NCI-H1436 treated with DMSO at 0.1 percent for 48 hours (cell line): ENCODE results near the gene ADAMTSL1.

Experiments
- DNase-seq: peaks from one replicate; lab custom pipeline; 2025; lab: John Stamatoyannopoulos, UW

ADAMTSL1 gene

DNA sequence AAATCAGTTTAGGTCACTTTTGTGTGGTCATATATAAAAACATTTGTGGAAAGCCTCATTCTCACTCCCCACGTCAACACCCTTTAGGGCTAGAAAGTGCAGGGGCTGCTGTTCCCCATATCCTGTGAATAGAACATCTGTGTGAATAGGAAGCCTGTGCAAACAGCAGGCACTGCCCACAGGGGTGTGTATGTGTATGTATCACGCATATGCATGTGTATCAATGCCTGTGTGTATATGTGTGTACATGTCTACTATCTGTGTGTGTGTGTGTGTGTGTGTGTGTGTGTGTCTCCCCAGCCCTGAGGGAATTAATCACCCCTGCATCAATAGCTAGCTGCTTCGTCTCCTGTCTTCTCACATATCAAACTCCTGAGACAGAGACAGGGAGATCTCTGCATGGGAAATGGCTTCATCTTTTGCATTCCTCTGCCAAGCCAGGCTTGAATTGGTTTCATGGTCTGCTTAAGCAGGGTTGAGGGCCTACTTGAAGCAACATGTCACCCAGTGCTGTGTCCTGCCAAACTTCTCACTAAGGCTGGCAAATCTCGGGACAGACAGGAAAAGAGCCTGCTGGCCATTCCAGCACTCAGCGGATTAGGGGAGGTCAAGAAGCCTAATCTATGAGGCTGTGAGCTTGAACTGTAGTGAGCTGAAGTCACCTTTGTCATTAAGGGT lies 265.8 kb downstream of the ADAMTSL1 start:
- DNase-seq = no peak

- DNase-seq = no peak
These were observed 267.4 kb downstream of the ADAMTSL1 start for GRCh38 chr9:18741359-18741758.

DNA sequence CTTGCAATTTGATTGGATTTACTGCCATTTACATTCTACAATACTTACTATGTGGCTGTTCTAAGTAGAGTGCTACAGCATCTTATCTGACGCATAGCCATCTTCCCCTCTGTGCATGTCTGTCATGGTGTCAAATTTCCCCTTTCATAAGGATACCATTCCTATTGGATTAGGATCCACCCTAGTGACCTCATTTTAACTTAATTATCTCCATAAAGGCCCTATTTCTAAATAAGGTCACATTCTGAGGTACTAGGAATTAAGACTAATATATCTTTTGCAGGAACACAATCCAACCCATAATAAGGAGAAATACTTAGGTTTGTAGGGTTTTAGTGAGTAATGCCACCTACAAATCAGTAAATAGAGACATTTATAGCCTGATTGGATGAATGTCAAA lies 268.0 kb downstream of the ADAMTSL1 start:
- DNase-seq = no peak

- no peak for DNase-seq
These were observed 269.5 kb downstream of the ADAMTSL1 start for GRCh38 chr9:18743421-18743820.

DNA sequence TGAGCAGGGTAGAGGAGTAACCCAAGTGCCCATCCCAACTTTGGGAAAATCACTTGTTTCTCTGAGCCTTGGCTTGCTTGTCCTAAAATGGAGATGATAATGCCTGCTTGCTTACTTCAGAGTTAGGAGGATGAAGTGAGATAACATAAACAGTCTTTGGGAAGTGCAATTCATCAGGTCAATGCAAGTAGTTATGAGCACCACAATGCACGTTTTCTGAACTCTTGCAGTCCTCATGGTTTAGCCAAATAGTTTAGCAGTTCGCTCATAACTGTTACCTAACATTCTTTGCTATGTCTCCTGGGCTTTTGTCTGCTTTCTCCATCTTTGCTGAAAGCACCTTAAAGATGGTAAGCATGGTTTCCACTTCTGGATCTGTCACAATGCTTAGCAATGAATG lies 270.0 kb downstream of the ADAMTSL1 start:
- no peak for DNase-seq

DNA sequence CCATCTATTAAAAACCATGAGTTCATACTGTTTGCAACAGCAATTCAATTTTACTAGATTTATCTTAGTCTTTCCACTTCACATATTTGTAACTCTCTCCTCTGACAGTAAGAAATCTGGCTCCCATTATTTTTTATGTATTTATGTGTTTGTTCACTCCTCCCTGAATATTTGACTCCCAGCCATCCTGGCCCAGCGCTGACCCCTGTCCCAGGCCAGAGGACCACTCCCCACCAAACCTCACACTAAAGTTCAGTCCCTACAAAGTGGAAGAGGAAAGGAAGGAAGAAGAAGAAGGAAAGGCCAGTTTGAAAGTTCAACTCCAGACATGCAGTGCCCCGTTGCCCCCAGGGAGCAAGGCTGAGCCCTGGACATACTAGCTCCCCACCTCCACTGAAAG lies 271.8 kb downstream of the ADAMTSL1 start:
- DNase-seq = no peak

DNA sequence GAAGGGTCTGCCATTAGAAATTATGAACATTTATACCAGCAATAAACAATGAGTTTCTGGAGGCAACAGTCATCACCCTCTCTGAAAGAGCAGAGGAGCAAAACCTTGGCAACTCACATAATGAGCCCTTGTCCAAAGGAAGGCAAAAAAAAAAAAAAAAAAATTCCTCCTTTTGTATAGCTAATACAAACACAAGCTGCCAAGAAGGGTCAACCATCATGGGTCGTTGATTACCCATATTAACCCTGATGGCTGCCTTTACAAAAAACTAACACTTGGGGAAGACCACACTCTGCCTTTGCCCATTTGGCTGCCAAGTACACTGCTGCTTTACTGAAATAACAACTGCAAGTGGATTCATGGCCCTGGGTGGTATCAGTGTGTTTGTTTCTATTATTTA lies 272.7 kb downstream of the ADAMTSL1 start:
- no peak for DNase-seq

- no peak for DNase-seq
These were observed 273.6 kb downstream of the ADAMTSL1 start for GRCh38 chr9:18747595-18747994.

DNA sequence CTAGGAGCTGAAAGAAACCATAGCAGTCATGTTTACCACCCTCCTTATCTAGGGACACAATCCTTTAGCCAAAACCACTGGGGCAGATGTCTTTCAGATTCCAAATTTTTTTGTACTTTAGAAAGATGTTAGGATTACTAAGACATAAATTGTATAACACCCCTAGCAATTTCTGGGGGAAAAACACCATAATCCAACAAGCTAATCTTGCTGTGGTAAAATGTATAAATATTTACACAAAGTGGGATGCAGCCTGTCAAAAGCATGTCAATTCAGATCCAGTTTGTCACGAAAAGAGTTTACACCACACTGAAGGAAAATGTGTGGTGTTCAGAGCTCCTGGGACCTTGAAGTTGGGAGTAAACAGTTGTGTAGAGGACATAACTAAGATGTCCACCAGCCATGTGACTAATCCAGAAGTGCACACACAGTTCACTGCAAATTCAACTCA lies 274.3 kb downstream of the ADAMTSL1 start:
- no peak for DNase-seq

DNA sequence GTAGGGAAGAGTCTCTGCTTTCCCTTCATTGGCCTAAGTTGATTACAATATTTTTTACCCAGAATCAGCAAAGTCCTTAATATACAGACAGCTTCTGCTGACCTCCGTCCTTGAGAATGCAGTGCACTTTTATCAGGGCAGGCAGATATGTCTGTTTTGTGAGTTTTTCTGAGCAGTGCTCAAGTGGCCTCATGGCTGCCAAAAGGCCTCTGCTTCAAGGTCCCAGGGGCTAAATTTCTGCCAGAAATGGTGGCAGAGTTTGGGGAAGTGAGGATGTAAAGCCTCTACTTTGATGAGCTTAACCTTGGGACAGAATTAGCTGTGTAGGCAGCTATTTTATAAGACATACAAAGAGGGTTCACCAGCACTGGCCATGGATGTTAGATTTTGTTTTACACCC lies 275.8 kb downstream of the ADAMTSL1 start:
- DNase-seq = no peak

- DNase-seq = no peak
These were observed 280.0 kb downstream of the ADAMTSL1 start for GRCh38 chr9:18753904-18754303.

DNA sequence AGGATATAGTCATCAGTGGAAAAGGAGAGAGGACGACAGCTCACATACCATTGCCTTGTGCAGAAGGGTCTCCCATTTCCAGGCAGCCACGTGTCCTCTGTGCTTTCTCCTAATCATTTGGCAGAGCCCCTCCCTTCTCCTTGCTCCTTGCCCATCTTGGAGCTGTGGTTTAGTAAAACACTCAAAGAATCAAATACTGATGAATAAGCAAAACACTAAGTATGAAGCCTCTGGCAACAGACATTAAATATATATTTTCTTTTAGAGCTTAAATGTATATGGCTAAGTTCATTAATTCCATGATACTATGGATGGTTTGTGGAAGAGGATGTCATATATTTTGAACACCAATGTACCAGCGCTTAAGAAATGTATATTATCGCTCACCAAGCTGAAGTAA lies 280.6 kb downstream of the ADAMTSL1 start:
- DNase-seq = no peak

GRCh38 chr9:18755263-18755662 lies 281.3 kb downstream of the ADAMTSL1 start:
- no peak for DNase-seq

DNA sequence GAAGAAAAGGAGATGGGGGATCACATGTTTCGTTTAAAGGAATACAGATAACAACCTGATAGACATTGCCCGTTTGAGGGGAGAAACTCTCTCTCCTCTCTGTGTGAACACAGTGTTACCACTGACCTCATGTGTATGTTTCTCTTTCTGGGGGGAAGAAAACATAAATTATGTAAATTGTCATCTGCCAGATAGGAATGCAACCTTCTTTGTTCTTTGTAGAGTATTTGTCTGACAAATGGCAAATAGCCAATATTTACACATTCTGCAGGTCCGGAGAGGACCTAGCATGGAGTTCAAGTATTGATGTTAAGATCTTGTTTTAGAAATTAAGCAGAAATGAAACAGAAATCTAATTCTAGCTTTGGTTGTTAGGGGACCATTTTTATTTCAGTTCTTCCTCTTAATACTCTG lies 282.8 kb downstream of the ADAMTSL1 start:
- no peak for DNase-seq

DNA sequence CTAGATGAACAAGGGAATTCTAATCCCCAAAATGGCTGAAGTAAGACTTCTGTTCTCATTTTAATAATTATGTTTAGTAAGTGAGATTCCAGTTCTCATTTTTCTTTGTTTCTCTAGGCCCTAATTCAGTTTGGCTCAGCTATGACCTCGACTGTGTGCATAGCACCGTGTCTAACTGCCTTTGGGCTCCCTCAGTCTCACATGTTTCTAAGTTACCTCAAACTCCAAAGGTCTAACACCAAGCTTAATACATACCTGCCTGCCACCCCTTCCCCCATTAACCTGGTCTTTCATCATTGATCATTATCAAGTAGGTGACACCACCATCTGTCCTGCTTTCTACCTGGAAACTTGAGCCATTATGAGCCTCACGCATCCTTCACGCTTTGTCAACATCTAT lies 285.9 kb downstream of the ADAMTSL1 start:
- no peak for DNase-seq

- no peak for DNase-seq
These were observed 287.9 kb downstream of the ADAMTSL1 start for GRCh38 chr9:18761742-18762300.

GRCh38 chr9:18766989-18767550 lies 293.1 kb downstream of the ADAMTSL1 start:
- no peak for DNase-seq

DNA sequence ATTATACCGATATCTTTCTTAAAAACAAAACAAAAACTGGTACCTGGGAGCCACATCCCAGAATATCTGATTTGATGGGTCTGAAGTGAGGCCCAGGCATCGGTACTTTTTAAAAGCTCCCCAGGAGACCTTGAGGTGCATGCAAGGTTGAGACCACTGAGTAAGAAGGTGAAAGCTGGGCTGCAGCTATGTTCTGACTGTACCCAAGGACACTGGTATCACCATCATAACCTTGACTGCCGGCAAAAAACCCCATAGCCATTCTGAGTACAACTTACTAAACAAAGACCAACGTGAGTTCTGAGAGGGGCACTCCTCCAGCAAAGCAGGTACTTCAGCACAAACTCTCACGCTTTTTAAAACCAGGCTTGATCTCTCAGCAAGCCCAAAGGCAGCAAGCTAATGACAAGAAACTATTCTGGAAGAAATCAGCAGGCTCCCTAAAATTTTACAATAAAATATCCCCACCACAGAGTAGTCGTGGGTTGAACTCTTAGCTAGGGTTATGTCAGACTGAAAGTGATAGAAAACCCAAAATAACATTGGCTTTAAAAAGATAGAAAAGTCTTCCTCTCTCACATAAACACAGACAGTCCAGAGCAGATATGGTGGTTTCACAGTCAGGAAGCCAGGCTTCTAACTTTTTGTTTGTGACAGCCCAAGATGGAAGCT lies 295.1 kb downstream of the ADAMTSL1 start:
- no peak for DNase-seq

DNA sequence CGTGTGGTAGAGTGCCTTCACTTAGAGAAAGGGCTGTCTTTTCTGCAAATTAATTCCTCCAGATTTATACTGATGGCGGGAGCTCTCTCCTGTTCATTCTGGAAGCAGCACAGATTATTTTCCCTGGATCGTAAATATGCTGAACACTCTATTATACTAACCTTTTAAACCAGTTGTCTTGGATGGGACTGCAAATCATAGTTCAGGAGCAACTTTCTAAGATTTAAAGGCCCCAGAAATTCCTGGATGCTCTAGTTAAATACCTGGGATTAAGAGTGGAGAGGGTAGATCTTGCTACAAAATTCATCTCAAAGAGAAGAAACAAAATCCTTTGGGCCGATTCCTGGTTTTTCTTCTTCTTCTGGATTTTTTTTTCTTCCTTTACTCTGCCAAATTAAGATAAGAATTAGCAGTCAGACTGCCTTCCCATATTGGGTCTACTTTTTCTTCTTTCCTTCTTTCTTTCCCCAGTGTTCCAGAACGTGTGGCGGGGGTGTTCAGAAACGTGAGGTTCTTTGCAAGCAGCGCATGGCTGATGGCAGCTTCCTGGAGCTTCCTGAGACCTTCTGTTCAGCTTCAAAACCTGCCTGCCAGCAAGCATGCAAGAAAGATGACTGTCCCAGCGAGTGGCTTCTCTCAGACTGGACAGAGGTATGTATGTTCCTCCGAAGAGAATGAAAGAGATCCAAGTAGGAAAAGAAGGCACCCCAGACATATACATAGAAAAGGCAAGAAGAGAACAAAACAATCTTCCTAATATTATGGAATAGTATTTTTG lies 296.4 kb downstream of the ADAMTSL1 start:
- no peak for DNase-seq

DNA sequence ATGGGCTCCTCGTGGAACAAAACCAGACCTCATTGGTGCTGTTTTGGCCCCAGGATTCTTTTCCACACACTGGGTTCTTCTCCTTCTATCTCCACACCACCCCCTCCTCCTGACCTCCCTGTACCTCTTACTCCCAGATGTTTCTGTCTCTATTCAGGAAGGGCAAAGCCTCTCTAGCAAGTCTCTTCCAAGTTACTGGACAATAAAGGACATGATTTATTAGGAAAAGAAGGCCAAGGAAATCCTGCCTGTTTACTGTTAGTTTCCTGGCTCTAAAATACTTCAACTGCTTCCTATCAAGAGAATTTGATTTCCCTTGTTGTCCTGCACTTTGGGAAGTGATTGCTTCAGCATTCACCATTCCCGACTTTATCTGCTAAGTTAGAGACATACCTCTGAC lies 297.1 kb downstream of the ADAMTSL1 start:
- DNase-seq = no peak

- no peak for DNase-seq
These were observed 297.8 kb downstream of the ADAMTSL1 start for GRCh38 chr9:18771763-18772162.

DNA sequence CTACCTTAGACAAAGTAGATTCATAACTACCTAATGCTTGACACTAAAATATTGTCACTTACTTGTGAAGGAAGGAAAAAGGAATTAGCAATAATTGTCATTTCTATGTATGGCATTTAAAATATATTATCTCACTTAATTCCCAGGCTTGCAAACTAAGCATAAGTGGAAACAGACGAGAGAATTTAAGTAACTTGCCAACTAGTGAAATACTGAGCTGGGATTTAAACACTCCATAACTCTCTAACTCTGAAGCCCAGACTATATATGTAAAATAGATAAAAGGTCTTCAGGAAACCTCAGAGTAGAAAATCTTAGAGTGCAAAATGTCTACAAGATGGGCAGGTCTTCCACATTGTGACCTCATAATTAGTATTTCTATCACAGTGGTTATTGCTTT lies 301.3 kb downstream of the ADAMTSL1 start:
- no peak for DNase-seq
